GM18519 (cell line): ENCODE results near the gene TNNI2.

ENCODE experiments used
- ATAC-seq: cut with Tn5 transposase; IDR thresholded peaks from one replicate; pipeline ENCODE4 v1.9.1; 2021; ENCODE audit warnings: mild to moderate bottlenecking, moderate library complexity; ENCODE audit not compliant: unreplicated experiment, low FRiP score

The TNNI2 gene

DNA sequence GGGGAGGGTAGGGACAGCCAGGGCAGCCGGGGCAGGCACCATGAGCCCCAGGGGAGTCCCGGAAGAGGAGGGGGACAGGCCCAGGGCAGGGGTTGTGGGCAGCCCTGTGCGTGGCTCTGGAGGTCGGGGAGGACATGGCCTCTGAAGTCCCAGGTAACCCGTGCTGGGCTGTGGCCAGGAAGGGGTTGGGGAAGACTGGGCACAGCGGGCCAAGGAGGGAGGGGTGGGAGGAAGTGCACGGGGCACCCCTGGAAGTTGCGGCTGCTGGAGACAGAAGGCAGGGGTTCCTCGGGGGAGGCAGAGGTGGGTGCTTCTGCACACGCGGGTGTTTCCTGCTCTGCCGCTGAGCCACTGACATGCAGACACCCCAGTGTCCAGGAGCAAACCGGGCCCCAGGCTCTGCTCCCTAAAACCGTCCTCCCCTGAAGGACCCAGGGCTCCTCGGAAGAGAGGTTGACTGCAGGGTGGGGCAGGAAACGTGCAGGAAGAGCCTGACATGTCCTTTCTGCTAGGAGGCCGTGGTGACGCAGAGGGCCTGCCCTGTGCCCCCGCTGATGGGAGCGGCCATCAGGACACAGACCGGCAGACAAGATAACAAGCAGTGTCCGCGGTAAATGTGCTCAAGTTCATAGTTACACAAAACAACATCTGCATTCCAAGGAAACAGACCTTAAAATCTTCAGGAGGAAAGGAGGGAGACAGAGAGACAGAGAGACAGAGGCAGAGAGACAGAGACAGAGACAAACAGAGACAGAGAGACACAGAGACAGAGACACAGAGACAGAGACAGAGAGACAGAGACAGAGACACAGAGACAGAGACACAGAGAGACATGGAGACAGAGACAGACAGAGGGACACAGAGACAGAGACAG is 5.7 kb downstream of the TNNI2 start:
- no peak for ATAC-seq

DNA sequence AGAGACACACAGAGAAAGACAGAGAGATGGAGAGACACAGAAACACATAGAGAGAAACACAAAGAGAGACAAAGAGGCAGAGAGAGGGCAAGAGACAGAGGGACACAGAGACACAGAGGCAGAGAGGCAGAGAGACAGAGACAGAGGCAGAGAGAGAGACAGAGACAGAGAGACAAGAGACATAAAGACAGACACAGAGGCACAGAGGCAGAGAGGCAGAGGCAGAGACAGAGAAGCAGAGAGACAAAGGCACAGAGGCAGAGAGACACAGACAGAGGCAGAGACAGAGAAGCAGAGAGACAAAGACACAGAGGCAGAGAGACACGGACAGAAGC is 6.3 kb downstream of the TNNI2 start:
- ATAC-seq = no peak

DNA sequence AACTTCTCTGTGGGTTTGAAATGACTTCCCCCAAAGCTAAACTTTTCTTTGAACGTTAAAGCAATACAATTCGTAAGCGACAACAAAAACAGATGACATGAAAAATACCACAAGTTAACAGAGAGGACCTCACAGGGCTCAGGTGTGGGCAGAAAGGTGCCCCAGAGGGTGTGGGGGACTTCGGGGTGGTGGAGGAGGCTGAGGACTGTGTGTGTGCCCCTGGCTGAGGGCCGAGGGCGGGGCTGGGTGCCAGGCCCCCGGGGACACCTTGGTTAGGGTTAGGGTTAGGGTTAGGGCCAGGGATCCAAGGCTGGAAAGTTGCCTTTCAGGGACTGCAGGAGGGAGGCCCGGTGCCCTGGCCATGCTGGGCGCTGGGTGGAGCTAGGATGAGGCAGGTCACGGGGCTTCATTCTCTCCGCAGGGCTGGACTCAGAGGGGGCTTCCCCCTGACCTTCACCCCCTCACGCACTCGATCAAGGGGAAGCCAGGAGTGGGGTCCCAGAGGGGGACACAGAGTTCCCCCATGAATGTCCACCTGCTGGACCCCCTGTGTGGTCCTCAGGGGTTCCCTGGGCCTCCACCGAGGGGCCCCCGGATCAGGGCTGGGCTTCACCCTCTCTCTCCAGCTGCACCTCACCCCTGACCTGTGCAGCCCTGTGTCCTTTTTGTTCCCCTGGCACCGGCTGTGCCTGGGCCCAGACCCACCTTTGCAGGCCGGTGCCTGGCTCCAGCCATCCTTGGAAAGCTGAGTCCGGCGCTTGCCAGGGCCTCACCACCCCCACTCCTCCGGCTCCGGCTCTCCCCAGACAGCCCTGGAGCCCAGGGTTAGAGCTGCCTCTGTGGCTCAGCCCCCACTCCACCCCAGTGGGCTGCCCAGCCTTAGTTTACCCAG is 7.0 kb downstream of the TNNI2 start:
- no peak for ATAC-seq

DNA sequence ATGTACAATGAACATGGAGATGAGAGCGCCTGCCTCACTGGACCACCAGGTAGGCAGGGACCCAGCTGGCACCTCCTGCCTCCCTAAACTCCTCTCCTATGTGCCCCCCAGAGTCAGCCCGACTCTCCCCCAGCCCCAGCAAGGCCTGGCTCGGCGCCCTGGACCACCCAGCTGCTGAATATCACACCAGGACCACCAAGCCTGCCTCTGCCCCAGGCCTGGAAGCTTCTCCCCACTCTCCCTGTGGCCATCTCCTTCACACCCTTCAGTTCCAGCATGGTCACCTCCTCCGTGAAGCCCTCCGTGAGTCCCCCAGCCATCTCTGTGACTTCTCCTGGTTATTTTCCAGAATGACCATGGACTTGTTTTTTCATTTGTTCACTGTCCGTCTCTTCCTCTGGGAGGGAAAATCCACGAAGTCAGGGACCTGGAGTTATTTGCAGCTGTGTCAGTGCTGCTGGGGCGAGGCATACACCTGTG is 7.7 kb downstream of the TNNI2 start:
- no peak for ATAC-seq

DNA sequence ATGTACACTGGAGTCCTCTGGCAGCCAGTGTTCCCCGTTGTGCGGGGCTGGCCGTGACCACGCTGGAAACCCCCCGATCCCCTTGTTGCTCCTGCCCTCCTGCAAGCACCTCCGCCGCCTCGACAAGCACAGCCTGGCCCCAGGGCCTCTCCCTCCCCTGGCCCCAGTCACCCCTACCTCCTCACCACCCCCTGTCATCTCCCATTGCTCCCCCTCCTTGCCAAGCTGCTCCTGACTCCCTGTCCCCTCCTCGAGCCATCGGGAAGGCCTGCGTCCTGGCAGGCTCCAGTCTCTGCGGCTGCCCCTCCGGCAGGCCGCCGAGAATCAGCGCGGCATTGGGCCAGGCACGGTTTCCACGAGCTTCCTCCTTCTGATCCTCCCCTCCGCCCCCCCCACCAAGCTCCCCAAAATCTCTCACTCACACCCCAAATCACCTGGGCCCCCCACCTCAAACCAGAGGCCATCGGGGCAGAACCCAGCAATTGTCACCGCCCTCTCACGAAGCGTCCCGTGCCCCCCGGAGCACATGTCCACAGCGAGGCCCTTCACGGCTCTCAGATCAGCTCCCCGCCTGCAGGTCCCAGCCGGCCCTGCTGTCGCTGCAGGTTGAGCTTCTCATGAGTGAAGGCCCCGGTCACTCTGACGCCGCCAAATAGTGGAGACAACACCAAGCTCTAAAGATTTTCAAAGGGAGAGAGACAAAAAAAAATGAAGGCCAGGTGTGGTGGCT is 8.4 kb downstream of the TNNI2 start:
- ATAC-seq = no peak

DNA sequence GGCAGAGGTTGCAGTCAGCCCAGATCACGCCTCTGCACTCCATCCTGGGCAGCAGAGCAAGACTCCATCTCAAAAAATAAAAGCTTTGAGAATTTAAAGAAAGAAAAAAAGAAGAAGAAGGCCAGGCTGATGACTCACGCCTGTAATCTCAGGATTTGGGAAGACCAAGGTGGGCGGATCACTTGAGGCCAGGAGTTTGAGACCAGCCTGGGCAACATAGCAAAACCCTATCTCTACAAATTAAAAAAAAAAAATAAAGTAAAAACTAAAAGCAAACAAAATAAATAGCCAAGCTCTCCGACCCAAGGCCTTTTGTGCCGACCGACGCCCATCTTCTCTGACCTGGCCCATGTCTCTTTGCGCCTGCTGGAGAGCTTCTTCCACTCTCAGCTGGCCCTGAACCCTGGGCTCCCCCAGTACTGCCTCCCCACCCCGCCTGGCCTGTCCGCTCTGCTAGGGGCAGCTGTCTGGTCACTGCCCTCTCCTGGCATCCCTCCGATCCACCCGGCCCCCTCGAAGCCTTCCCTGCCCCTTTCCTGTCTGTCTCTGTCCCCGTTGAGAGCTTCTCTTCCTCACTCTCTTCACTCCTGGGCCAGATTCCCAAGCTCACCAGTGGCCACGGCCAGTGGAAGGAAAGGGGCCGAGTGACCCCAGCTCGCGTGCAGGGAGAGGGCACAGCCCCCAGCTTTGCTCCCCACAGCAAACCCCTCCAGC is 9.3 kb downstream of the TNNI2 start:
- no peak for ATAC-seq

DNA sequence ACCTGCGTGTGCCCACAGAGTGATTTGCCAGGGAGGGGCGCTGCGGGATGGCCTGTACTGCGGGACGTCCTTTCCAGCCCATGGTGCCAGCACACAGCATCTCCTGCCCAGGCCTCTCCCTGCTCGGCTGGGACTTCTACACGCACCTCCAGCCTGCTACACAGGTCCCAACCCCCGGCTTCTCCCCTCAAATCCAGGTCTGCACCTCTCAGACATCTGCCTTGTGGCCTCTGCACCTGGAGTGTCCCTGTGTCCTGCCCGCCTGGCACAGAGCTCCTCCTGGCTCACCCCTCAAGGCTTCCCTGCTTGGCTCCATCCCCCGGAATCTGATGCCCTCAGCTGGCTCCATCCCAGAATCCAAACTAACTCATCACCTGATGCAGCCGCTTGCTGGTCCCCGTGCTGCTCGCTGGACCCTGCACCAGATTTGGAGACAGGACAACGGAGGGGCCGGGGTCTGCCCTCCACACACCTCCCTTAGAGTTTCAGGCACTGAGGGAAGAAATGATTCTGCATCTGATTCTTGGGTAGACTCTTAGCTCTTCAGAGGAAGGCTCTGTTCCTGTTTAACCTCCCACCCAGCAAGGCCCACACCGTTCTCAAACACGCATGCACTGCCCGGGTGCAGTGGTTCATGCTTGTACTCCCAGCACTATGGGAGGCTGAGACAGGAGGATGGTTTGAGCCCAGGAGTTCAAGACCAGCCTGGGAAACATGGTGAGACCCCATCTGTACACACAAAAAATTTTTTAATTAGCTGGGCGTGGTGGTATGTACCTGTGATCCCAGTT is 10.1 kb downstream of the TNNI2 start:
- ATAC-seq = no peak

DNA sequence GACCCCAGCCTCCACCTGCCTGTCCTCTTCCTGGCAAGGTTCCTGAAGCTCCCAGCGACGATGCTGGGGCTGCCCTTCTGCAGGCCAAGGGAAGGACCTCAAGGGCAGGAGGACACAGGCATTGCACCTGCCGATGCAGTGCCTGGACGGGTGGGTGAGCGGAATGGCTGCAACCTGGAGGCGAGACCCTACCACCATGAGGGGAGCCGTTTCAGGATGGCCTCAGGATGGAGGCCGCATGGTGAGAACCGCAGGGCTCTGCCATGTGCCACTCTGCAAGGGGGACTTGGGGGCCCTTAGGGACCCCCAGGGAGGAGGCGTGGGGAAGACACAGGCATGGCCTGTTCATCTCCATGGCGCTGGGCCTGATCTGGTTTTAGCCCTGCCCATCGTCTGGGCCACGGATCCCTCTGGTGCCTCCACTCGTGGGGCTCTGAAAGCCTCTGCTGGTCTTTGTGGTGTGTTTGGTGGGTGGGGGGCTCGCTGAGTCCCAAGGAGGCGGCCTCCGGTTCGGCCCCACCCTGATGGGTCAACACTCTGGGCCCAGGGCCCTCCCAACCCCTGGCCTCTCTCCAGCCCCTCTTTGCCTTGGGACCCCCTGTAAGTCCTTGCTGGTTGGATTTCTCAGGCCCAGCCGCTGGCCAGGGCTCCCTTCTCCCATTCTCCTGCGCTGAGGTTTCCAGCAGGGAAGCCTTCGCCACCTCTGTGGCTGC is 12.8 kb downstream of the TNNI2 start:
- no peak for ATAC-seq

DNA sequence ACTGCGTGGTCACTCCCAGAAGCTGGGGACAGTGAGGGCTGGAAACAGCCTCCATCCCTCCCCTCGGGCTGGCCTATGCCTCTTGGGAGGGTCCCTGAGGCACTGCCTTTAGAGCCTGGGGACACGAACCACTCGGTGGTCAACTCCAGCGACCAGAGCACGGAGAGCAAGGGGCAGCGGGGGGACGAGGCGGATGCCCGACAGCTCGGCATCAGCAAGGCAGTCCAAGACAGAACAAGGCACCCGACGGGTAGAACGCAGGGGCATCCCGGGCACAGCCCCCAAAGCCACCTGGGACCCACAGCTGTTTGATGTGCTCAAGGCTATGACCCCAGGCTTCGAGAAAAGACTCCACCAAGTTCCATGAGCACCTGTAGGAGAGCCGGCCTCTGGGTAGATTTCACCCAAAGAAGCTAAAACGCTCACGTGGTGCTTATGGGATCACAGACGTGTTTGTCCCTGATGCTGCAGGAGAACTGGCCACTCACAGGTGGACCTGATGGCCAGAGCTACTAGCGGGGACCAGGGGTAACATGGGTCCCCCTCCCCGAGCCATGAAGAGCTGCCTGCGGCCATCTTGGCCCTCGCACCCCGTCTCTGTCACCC is 13.6 kb downstream of the TNNI2 start:
- ATAC-seq = no peak

DNA sequence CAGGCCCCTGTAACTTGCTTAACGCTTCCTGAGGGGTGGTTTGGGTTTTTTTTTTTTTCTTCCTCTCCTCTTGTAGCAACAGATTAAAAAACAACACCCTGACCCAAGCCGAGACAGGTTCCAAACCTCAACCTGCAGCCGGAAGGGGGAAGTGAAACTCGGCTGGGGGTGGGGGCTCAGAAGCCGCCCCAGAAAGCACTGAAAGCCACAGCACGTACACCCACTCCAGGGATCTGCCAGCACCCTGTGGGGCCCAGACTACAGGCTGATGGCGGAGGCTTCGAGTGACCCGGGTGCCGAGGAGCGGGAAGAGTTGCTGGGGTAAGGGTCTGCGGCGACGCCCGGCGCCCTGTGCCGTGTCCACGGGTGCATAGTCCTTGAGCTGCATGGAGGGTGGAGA is 14.1 kb downstream of the TNNI2 start, which contains the start of gene LSP1:
TSS of gene LSP1 (plus strand) at position 208 of the 400 bp plus-strand sequence. CDS start at position 269, 61 bp downstream.
- peak; percentile 36 for ATAC-seq

DNA sequence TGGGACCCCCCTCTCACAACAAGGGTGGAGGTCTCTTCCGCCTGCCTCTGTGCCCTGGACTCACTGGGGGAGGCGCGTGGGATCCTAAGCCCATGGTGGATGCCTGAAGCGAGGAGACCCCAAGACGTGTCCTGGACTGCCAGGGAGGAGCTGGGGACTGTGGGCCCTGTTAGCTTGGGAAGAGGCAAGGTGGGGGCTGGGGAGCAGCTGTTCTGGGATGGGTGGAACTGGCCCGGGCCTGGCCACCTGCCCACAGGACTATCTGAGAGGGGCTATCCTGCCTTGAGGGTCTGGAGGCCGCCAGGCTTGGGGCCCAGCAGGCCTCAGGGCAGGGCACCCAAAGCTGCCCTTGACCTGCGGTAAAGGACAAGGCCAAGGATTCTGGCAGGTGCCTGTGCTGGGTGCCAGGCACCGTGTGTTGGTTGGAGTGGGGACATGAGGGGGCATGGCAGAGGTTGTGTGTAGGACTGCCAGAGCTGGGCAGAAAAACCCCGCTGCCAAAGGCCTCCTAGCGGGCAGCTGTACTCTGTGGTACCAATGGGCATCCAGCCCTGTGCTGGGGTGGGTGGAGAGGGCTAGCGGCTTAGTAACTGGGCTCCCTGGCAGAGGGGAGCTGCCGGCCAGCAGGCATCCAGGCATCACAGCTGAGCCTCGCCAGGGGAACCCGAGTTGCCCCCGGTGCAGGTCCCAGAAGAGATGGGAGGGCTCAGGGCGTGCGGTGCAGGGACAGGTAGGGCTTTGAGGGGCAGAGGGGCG is 14.8 kb downstream of the TNNI2 start:
- ATAC-seq = no peak

DNA sequence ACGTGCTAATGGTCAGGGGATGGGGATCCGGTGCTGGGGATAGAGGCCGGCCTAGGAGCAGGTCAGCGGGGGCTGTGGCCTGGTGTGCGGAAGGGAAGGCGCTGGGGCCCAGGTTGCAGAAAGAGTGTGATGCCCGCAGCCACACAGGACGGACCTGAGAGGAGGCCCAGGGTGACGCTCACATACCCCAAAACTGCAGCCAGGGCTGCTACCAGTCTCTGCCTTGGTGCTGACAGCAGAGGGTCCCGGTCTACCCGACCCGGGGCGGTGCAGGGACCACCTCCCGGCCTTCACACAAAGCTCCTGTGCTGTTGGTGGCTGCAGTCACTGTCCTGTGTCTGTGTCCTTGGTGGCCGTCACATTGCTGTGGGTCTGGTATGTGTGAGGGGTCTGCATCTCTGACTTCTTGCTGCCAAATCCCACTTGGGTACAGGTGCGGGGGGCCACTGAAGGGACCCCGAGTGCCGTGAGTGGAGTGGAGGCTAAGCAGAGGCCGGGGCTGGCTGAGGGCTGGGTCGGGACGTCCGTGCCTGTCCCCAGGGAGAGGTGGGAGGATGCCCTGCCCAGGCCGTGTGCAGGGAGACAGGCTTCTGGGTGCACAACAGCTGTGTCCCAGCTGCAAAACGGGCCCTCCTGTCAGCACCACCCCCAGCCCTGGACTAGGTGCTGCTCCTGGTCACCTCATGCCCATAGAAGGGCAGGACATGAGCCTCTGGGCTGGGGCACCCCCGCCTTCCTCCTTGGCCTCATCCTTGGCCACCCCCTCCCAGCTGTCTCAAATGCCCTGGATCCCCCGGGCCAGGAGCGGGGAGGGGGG is 15.6 kb downstream of the TNNI2 start:
- ATAC-seq = no peak

DNA sequence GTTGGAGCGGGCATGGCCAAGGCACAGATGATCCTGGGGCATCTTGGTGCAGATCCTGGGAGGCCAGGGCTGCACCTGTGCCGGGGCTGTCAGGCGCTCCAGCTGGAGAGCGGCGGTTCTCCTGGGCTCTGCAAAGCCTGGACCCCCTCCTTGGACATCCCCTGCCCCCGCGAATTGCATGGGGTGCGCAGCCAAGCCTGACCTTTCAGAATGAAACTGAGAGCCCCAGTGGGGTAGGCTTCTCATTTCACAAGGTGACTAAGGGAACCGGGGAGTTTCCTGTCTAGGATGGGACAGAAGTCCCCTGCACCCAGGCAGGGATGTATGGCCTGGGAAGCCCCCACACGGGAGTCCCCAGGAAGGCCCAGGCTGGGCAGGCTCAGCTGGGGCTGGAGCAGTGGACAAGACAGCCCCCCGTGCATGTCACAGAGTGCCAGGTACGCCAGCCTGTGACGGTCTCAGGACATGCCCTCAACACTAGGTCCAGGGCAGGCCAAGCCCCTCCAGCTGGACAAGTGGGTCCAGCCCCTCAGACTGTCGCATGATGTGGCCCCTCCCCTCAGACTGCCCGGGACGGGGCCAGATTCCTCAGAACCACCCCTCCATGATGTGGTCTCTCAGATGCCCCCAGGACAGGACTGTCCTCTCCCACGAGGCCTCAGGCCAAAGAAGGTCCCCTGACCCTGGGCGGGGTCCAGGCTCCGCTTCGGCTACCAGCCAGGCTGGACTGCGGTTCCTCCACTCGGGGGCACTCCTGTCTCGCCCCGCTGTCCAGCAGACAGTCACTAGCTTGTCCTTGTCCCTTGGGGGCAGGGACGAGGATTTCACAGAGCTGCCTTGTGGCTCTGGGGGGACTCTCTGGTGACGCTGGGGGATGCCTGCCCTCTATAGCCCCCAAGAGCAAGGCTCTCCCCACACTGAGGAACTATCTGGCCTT is 16.4 kb downstream of the TNNI2 start:
- no peak for ATAC-seq

DNA sequence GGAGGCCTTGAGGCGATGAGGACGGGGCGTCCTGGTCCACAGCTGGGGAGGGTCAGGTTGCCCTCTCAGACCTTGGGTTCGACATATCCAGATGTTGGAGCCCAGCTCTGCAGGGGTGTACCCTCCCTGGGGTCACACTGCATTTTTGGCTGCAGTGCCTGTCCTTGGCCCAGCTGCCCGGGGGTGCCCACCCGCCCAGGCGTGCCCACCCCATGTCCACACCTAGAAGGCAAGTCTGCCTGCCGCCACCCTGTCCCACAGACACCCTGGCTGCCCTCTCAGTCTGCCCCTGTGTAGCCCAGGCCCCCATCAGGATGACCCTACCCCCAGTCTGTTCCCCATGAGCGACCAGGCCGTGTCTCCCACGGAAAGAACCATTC is 17.1 kb downstream of the TNNI2 start:
- no peak for ATAC-seq

DNA sequence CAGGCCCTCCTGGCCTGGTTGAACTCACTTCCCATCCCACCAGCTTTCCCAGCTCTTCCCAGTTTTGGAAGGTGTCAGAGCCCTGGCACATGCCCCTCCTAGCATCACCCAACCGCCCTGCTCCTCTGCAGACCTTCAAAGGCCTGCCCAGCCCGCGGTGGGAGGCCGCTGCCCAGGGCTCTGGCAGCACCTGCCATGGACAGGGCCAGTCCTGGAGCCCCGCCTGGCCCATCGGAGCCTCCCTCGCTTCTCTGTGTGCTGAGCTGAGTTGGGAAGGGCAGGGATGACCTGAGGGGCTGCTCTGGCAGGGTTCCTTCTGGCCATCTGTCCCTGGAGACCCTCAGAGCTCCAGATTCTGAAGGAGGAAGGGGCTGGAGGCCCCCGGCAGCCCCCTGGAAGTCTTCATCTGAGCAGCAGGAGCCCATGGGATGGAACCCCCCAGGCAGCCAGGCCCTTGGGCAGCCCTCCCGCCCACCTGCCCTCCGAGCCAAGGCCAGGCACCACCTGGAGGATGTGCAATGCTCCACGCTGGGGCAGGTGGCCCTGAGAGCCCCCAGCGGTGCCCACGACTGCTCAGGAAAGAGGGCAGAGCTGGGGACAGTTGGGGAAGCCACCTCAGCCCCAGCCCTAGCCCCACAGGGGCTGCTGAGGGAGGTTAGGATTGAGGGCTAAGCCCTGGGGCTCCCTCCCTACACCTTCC is 17.7 kb downstream of the TNNI2 start:
- no peak for ATAC-seq
